Ascending aorta (tissue), 2 donors: ENCODE results near the gene STRN. TPM values are rescaled to one million over a fixed set of nuclear protein-coding genes. Genes with fewer than 3 reads are reported as not detected.

Source experiments
- DNase-seq, 2 donors: peaks; one replicate each; pipeline ENCODE4 v3.0.0-alpha.2; 2019; ENCODE audit warnings: low spot score in 2 of 2
- H3K27ac ChIP-seq, 2 donors: fragments of 200-600 bp; sonication (generic); one replicate each; pipeline ENCODE4 v1.5.1; 2016 to 2017; ENCODE audit warnings: mild to moderate bottlenecking in 1 of 2
- H3K27me3 ChIP-seq: fragments of 200-600 bp; sonication (generic); one replicate; pipeline ENCODE4 v1.5.1; 2017
- H3K36me3 ChIP-seq, 2 donors: fragments of 200-600 bp; sonication (generic); one replicate each; pipeline ENCODE4 v1.5.1; 2016
- H3K4me1 ChIP-seq, 2 donors: fragments of 200-600 bp; sonication (generic); one replicate each; pipeline ENCODE4 v1.5.1; 2016 to 2017; ENCODE audit warnings: mild to moderate bottlenecking in 1 of 2
- H3K4me3 ChIP-seq, 2 donors: fragments of 200-600 bp; sonication (generic); one replicate each; pipeline ENCODE4 v1.5.1; 2016 to 2017; ENCODE audit warnings: mild to moderate bottlenecking in 1 of 2
- H3K9me3 ChIP-seq, 2 donors: fragments of 200-600 bp; sonication (generic); one replicate each; pipeline ENCODE4 v1.5.1; 2016
- intact Hi-C: fragments of 100-400 bp; cut with DNase I; formaldehyde crosslinking; loops from one replicate; pipeline ENCODE4 v1.15.1; 2023
- total RNA-seq: library from RNA; depleted of rRNA; stranded (reverse); fragments of >200 nt; gene quantifications from one replicate; pipeline ENCODE4 v1.1.0, GENCODE V29; 2016
- TF ChIP-seq, protein P1 (sequence below), 3 experiments: fragments of 200-600 bp in 2 of 3; fragments of 450-650 bp in 1 of 3; sonication (generic) in 2 of 3; IDR thresholded peaks; one replicate each; pipeline ENCODE4 v1.5.1; 2016 to 2019; ENCODE audit warnings: antibody characterized with exemption in 3 of 3, mild to moderate bottlenecking in 1 of 3, moderate library complexity in 1 of 3

The STRN gene
- total RNA-seq, 1 donor from 2014 or later: 4.3 TPM

DNA sequence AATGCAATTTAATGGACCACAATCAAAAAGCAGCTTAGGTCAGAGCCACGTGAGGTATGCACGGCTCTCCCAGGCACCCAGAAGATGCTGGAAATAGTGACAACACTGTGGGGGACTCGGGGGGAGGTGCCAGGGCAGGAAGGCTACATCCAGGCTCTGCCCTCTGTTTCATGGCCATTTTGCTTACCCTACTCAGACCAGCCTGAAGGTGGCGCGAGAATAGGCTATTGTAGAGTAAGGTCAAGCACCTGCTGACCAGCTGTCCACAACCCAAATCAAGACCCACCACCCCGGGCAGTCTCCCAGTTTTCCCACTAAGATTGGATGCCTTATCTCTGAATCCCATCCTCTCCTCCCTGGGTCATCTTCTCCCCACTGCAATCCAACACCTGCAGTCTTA lies 154.1 kb downstream of the STRN start:
- intact Hi-C loops: no loop called here
- H3K4me1 ChIP-seq: no peaks in the 10 kb centered on the region
- H3K27me3 ChIP-seq: no peaks in the 10 kb centered on the region

DNA sequence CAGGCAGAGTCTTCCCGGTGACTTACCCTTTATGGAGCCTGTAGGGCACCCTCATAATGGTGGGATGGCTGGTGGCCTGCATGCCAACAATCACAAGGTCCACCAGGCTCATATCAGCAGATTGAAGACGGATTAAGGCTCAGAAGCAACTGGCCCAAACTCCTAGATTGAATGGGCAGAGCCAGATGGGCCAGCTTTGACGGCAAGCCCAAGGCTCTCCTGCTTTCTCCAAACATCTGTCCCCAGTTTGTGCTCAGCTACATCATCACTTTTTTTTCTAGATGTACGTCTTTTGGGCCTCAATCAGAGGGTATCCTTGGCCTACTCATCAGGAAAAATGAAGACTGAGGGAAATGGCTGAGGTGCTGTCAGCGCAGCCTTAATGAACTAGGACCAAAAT lies 155.3 kb downstream of the STRN start:
- intact Hi-C loops: no loop called here
- Histone ChIP-seq H3K27ac (no peak overlapping the region), H3K27me3 (no peaks in the 10 kb centered on the region), H3K4me1 (no peaks in the 10 kb centered on the region), H3K4me3 (no peak overlapping the region), H3K9me3 (no peaks in the 10 kb centered on the region), H3K36me3 (no peaks in the 10 kb centered on the region)
- TF ChIP-seq, protein P1, sequence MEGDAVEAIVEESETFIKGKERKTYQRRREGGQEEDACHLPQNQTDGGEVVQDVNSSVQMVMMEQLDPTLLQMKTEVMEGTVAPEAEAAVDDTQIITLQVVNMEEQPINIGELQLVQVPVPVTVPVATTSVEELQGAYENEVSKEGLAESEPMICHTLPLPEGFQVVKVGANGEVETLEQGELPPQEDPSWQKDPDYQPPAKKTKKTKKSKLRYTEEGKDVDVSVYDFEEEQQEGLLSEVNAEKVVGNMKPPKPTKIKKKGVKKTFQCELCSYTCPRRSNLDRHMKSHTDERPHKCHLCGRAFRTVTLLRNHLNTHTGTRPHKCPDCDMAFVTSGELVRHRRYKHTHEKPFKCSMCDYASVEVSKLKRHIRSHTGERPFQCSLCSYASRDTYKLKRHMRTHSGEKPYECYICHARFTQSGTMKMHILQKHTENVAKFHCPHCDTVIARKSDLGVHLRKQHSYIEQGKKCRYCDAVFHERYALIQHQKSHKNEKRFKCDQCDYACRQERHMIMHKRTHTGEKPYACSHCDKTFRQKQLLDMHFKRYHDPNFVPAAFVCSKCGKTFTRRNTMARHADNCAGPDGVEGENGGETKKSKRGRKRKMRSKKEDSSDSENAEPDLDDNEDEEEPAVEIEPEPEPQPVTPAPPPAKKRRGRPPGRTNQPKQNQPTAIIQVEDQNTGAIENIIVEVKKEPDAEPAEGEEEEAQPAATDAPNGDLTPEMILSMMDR (IDR thresholded peaks at IDR 0.05): no peak
- no peak for DNase-seq

More for the DNA sequence above, 154.1 kb downstream of the STRN start:
- TF ChIP-seq, protein P1 (IDR thresholded peaks at IDR 0.05): no peak
- no peak overlapping the region for H3K27ac ChIP-seq
- no peak overlapping the region for H3K4me3 ChIP-seq
- no peaks in the 10 kb centered on the region for H3K36me3 ChIP-seq
- DNase-seq: no peak
- no peaks in the 10 kb centered on the region for H3K9me3 ChIP-seq

DNA sequence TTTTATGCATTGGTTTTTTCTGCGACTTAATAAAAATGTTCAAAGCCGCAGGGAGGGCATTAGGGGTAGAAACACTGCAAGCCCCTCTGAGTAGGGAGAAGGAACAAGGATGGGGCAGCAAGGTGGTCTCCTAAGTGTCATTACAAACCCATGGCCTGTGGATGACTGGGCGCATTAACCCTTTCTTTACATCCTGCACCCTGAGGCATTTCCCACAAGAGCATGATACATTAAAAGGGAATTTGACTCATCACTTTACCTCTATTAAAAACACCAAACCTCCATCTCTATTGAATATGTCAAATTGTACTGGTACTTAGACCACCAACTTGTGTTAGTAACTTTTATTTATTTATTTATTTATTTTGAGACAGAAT lies 157.3 kb downstream of the STRN start:
- TF ChIP-seq, protein P1 (IDR thresholded peaks at IDR 0.05): no peak
- Histone ChIP-seq H3K9me3 (no peaks in the 10 kb centered on the region), H3K27me3 (no peaks in the 10 kb centered on the region), H3K4me1 (no peaks in the 10 kb centered on the region), H3K36me3 (no peaks in the 10 kb centered on the region), H3K4me3 (no peak overlapping the region), H3K27ac (no peak overlapping the region)
- no peak for DNase-seq
- intact Hi-C loops: no loop called here

DNA sequence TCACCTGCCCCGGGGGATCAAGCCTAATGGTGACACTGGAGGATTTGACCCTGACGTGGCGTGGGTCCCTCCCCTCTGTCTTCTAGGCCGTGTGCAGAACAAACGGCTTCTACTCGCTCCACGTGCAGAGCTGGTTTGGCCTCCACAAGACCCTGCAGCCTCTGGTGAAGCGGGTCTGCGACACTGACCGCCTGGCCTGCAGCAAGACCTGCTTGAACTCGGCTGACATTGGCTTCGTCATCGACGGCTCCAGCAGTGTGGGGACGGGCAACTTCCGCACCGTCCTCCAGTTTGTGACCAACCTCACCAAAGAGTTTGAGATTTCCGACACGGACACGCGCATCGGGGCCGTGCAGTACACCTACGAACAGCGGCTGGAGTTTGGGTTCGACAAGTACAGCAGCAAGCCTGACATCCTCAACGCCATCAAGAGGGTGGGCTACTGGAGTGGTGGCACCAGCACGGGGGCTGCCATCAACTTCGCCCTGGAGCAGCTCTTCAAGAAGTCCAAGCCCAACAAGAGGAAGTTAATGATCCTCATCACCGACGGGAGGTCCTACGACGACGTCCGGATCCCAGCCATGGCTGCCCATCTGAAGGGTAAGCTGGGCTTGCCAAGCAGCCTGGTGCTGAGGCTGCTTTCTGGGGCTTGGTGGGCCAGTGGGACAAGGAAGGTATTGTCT lies 157.8 kb downstream of the STRN start:
- no peak for DNase-seq
- no peaks in the 10 kb centered on the region for H3K36me3 ChIP-seq
- intact Hi-C loops: no loop called here
- H3K4me3 ChIP-seq: no peak overlapping the region
- H3K9me3 ChIP-seq: no peaks in the 10 kb centered on the region
- no peaks in the 10 kb centered on the region for H3K27me3 ChIP-seq
- TF ChIP-seq, protein P1 (IDR thresholded peaks at IDR 0.05): no peak
- H3K4me1 ChIP-seq: no peaks in the 10 kb centered on the region
- H3K27ac ChIP-seq: no peak overlapping the region

DNA sequence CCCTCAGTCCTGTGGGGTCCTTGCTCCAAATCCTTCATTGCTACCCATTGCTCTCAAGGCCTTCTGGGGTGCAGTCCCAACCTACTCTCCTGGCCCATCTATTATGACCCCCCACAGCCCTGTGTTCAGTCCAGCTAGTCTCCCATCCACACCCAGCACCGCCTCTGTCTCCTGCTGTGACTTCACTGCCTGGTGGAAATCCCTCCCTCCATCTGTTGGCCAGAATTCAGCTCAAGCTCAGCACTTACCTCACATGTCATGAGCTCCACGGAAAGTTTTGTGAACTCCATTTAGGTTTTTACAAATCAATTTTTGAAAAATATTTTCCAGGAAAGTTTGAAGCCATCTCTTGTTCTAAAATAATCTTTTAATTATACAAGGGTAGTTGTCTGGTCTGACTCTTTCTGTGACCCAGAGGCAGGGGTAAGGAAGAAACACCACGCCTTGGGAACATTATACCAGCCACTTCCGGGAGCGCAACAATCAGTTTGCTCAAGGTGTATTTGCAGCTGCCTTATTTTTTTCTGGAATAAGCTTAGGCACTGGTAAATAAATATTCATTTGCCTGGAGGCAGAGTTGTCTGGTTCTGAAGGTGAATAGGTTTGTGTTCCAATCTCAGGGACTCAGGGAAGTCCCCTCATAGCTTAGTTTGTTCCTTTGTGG lies 159.0 kb downstream of the STRN start:
- H3K27me3 ChIP-seq: no peaks in the 10 kb centered on the region
- DNase-seq: no peak
- intact Hi-C loops: no loop called here

More for the DNA sequence above, 159.0 kb downstream of the STRN start:
- Histone ChIP-seq H3K27ac (no peak overlapping the region), H3K4me3 (no peak overlapping the region), H3K4me1 (no peaks in the 10 kb centered on the region), H3K36me3 (no peaks in the 10 kb centered on the region), H3K9me3 (no peaks in the 10 kb centered on the region)
- TF ChIP-seq, protein P1 (IDR thresholded peaks at IDR 0.05): no peak
